SH-SY5Y (cell line): ENCODE results near the gene DYNLRB1.

Experiments used
- GATA2 ChIP-seq: IDR thresholded peaks from 2 replicates; pipeline ENCODE4 v1.6.1; 2011; ENCODE audit warnings: mild to moderate bottlenecking, low read depth, low read length
- GATA3 ChIP-seq: IDR thresholded peaks from 2 replicates; pipeline ENCODE4 v1.6.1; 2011; ENCODE audit warnings: low read depth, mild to moderate bottlenecking, low read length, moderate library complexity

GRCh38 chr20:34531608-34532265 lies 15.5 kb downstream of the DYNLRB1 start:
- TF ChIP-seq GATA2 (no peak), GATA3 (no peak)
